HepG2 (cell line): Measurements from ENCODE around the gene FRMD8. TPM values are rescaled to one million over a fixed set of nuclear protein-coding genes. Genes with fewer than 3 reads are reported as not detected.

ENCODE experiments used
- FOXC1 ChIP-seq: sonication (generic); formaldehyde crosslinking; IDR thresholded peaks from 2 replicates; pipeline ENCODE4 v1.8.0; 2022; ENCODE audit warnings: mild to moderate bottlenecking, missing genetic modification reagents, borderline replicate concordance
- GLI4 ChIP-seq: sonication (generic); formaldehyde crosslinking; IDR thresholded peaks from 2 replicates; pipeline ENCODE4 v1.5.1; 2020; ENCODE audit warnings: missing genetic modification reagents, mild to moderate bottlenecking, moderate library complexity, borderline replicate concordance
- GMEB1 ChIP-seq: sonication (generic); formaldehyde crosslinking; IDR thresholded peaks from 2 replicates; pipeline ENCODE4 v1.5.1; 2020; ENCODE audit warnings: missing genetic modification reagents, mild to moderate bottlenecking, borderline replicate concordance
- MAZ ChIP-seq, 2 experiments: sonication (generic) in 1 of 2; formaldehyde crosslinking in 1 of 2; IDR thresholded peaks; 2 replicates each; pipeline versions ENCODE4 v1.5.0 to v1.6.1; 2012 to 2020; ENCODE audit warnings: low read depth in 2 of 2, mild to moderate bottlenecking in 2 of 2, borderline replicate concordance in 1 of 2, improper control_type of control experiment in 1 of 2, low read length in 1 of 2, missing genetic modification reagents in 1 of 2, moderate library complexity in 1 of 2
- NFATC3 ChIP-seq: sonication (generic); formaldehyde crosslinking; IDR thresholded peaks from 2 replicates; pipeline ENCODE4 v1.5.1; 2020; ENCODE audit warnings: mild to moderate bottlenecking, missing genetic modification reagents
- ZBTB34 ChIP-seq: sonication (generic); formaldehyde crosslinking; IDR thresholded peaks from 2 replicates; pipeline ENCODE4 v1.8.0; 2022; ENCODE audit warnings: mild to moderate bottlenecking, missing genetic modification reagents
- ZNF687 ChIP-seq: sonication (generic); formaldehyde crosslinking; IDR thresholded peaks from 2 replicates; pipeline ENCODE4 v1.5.1; 2020; ENCODE audit warnings: mild to moderate bottlenecking, missing genetic modification reagents, moderate library complexity
- ZNF720 ChIP-seq: sonication (generic); formaldehyde crosslinking; IDR thresholded peaks from 2 replicates; pipeline ENCODE4 v1.4.0; 2020; ENCODE audit warnings: missing genetic modification reagents
- ZNF780A ChIP-seq: sonication (generic); formaldehyde crosslinking; IDR thresholded peaks from 2 replicates; pipeline ENCODE4 v1.8.0; 2022; ENCODE audit warnings: mild to moderate bottlenecking, missing genetic modification reagents, moderate library complexity
- polyA plus RNA-seq, 8 experiments: library from polyadenylated mRNA; depleted of rRNA in 3 of 8; stranded (reverse) in 7 of 8; unstranded in 1 of 8; fragments of >200 nt; fragmentation: Illumina TruSeq in 4 of 8; extraction: Trizol in 4 of 8; gene quantifications; 2 replicates each; pipeline versions ENCODE4 v1.2.1 to v1.2.3, GENCODE V29; 2011 to 2016; ENCODE audit warnings: low read depth in 4 of 8, missing spikeins in 1 of 8, mixed read lengths in 1 of 8; ENCODE audit not compliant: insufficient read depth in 1 of 8
- total RNA-seq, 5 experiments: library from RNA; depleted of rRNA; stranded (reverse); fragments of >200 nt; fragmentation: Illumina TruSeq; extraction: Trizol; gene quantifications; 2 replicates each; pipeline ENCODE4 v1.2.3, GENCODE V29; 2016; ENCODE audit warnings: low read depth in 1 of 5
- TF ChIP-seq, protein P1 (sequence below): sonication (generic); formaldehyde crosslinking; IDR thresholded peaks from 2 replicates; pipeline ENCODE4 v1.4.0; 2020; ENCODE audit warnings: mild to moderate bottlenecking, missing genetic modification reagents
- TF ChIP-seq, protein P2 (sequence below): sonication (generic); formaldehyde crosslinking; IDR thresholded peaks from 2 replicates; pipeline ENCODE4 v1.9.0; 2021; ENCODE audit warnings: mild to moderate bottlenecking, missing genetic modification reagents

Gene FRMD8
- total and polyA plus RNA-seq, 2 of the 13 experiments (the other 11 are each of a cell fraction or from before 2014, with no cell fraction given): 5.8 to 20.6 TPM

DNA sequence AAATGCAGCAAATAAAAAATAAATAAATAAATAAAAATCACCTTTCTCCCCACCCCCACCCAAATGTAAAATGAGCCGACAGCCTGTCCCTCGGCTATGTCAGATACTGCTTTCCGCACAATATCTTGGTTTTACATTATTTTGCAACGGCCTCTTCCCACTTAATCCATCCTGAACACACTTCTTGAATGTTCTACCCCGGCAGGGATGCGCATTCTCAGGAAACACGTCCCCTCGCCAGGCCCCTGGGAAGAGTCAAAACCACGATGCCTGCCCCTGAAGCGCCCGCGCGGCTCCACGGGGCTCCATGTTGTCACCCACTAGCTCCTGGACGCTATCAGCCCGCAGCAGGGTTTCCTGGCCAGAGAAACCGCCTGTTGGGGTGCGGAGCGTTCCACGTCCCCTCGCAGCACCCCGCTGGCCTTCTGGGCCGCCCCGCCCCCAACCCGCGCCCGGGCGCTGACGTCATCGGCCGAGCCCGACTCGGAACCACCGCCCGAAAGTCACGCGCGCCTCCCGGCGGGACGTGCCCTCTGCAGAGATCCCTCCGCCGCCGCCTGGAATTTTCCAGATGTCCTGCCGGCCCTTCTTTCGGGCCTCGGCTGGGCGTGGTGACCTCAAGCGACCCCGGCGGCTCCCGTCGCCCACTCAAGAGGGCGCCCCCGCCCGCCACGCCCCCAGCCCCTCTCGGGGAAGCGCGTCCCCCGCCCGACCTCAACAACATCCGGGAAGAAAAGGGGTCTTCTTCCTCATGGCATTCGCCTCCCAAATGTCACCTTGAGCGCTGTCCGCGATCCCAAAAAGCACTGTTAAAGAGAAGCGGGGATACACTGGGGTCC lies 35.6 kb downstream of the FRMD8 start (continued):
- TF ChIP-seq ZNF687 (CRISPR knock-in tag) (peak; percentile 68), ZNF720 (CRISPR knock-in tag) (no peak), ZNF780A (CRISPR knock-in tag) (no peak), MAZ (IDR thresholded peaks at IDR 0.05; ENCODE audit: borderline replicate concordance, low read depth, low read length) (no peak; the same call in 1 of the 2 replicates), MAZ (CRISPR knock-in tag; IDR thresholded peaks at IDR 0.05; ENCODE audit: low read depth) (0 out of 2 replicates have a peak, but pooled peaks have one; percentile 1), ZBTB34 (no peak), GMEB1 (CRISPR knock-in tag) (no peak), FOXC1 (CRISPR knock-in tag) (no peak), NFATC3 (no peak), GLI4 (no peak)
- TF ChIP-seq, protein P1, sequence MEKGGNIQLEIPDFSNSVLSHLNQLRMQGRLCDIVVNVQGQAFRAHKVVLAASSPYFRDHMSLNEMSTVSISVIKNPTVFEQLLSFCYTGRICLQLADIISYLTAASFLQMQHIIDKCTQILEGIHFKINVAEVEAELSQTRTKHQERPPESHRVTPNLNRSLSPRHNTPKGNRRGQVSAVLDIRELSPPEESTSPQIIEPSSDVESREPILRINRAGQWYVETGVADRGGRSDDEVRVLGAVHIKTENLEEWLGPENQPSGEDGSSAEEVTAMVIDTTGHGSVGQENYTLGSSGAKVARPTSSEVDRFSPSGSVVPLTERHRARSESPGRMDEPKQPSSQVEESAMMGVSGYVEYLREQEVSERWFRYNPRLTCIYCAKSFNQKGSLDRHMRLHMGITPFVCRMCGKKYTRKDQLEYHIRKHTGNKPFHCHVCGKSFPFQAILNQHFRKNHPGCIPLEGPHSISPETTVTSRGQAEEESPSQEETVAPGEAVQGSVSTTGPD: no peak
- TF ChIP-seq, protein P2, sequence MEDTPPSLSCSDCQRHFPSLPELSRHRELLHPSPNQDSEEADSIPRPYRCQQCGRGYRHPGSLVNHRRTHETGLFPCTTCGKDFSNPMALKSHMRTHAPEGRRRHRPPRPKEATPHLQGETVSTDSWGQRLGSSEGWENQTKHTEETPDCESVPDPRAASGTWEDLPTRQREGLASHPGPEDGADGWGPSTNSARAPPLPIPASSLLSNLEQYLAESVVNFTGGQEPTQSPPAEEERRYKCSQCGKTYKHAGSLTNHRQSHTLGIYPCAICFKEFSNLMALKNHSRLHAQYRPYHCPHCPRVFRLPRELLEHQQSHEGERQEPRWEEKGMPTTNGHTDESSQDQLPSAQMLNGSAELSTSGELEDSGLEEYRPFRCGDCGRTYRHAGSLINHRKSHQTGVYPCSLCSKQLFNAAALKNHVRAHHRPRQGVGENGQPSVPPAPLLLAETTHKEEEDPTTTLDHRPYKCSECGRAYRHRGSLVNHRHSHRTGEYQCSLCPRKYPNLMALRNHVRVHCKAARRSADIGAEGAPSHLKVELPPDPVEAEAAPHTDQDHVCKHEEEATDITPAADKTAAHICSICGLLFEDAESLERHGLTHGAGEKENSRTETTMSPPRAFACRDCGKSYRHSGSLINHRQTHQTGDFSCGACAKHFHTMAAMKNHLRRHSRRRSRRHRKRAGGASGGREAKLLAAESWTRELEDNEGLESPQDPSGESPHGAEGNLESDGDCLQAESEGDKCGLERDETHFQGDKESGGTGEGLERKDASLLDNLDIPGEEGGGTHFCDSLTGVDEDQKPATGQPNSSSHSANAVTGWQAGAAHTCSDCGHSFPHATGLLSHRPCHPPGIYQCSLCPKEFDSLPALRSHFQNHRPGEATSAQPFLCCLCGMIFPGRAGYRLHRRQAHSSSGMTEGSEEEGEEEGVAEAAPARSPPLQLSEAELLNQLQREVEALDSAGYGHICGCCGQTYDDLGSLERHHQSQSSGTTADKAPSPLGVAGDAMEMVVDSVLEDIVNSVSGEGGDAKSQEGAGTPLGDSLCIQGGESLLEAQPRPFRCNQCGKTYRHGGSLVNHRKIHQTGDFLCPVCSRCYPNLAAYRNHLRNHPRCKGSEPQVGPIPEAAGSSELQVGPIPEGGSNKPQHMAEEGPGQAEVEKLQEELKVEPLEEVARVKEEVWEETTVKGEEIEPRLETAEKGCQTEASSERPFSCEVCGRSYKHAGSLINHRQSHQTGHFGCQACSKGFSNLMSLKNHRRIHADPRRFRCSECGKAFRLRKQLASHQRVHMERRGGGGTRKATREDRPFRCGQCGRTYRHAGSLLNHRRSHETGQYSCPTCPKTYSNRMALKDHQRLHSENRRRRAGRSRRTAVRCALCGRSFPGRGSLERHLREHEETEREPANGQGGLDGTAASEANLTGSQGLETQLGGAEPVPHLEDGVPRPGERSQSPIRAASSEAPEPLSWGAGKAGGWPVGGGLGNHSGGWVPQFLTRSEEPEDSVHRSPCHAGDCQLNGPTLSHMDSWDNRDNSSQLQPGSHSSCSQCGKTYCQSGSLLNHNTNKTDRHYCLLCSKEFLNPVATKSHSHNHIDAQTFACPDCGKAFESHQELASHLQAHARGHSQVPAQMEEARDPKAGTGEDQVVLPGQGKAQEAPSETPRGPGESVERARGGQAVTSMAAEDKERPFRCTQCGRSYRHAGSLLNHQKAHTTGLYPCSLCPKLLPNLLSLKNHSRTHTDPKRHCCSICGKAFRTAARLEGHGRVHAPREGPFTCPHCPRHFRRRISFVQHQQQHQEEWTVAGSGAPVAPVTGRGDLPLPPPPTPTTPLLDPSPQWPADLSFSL: peak; percentile 38; the same call in 1 of the 2 replicates
